Kidney (tissue), 14 donors: ENCODE results near the gene FNBP1. TPM values are rescaled to one million over a fixed set of nuclear protein-coding genes. Genes with fewer than 3 reads are reported as not detected.
A peak's percentile ranks its signal among the peaks of the same experiment; 100 is the strongest.

ENCODE experiments used
- DNase-seq, 5 donors: peaks; one replicate each; pipeline ENCODE4 v3.0.0-alpha.2; 2013 to 2020
- FAIRE-seq: peaks from 2 replicates; lab custom pipeline; 2012; peaks lifted over from hg19 to GRCh38; lab: Jason Lieb, UNC
- H3K27ac ChIP-seq, 2 donors: one replicate each; pipeline ENCODE4 v1.7.0; 2013; ENCODE audit warnings: low read depth in 2 of 2, low read length in 2 of 2, inconsistent platforms in 1 of 2
- H3K27me3 ChIP-seq: one replicate; pipeline ENCODE4 v1.7.1; 2013; ENCODE audit warnings: low read length, inconsistent platforms; ENCODE audit not compliant: control insufficient read depth, insufficient read depth
- H3K36me3 ChIP-seq, 3 donors: one replicate each; pipeline versions ENCODE4 v1.7.0 to v1.7.1; 2013; ENCODE audit warnings: low read length in 3 of 3, control low read depth in 1 of 3, inconsistent platforms in 1 of 3; ENCODE audit not compliant: insufficient read depth in 3 of 3, control insufficient read depth in 2 of 3
- H3K4me1 ChIP-seq, 3 donors: one replicate each; pipeline versions ENCODE4 v1.7.0 to v1.7.1; 2013; ENCODE audit warnings: low read length in 3 of 3, inconsistent platforms in 1 of 3, low read depth in 1 of 3; ENCODE audit not compliant: control insufficient read depth in 2 of 3, insufficient read depth in 2 of 3
- H3K4me3 ChIP-seq, 3 donors: one replicate each; pipeline versions ENCODE4 v1.7.0 to v1.8.1; 2013; ENCODE audit warnings: low read length in 3 of 3, control low read depth in 1 of 3, inconsistent platforms in 1 of 3
- H3K9ac ChIP-seq, 3 donors: one replicate each; pipeline versions ENCODE4 v1.7.0 to v1.7.1; 2013; ENCODE audit warnings: low read length in 3 of 3, control low read depth in 1 of 3, inconsistent platforms in 1 of 3
- H3K9me3 ChIP-seq, 3 donors: one replicate each; pipeline versions ENCODE4 v1.7.0 to v1.7.1; 2013; ENCODE audit warnings: low read length in 3 of 3, control low read depth in 1 of 3, inconsistent platforms in 1 of 3; ENCODE audit not compliant: control insufficient read depth in 2 of 3, insufficient read depth in 1 of 3
- intact Hi-C: fragments of 100-400 bp; cut with DNase I; formaldehyde crosslinking; loops from one replicate; pipeline ENCODE4 v1.11.1; 2022
- polyA plus RNA-seq: library from polyadenylated mRNA; stranded (reverse); fragments of 350-450 nt; fragmentation: Illumina TruSeq; extraction: RNeasy Lipid Tissue Mini Kit (QIAGEN cat#74804); gene quantifications from one replicate; pipeline ENCODE4 v1.2.3, GENCODE V29; 2014; ENCODE audit warnings: low read depth, low replicate concordance; ENCODE audit not compliant: insufficient read depth
- total RNA-seq: library from RNA; stranded (reverse); fragmentation: NEBNext Ultra II Directional; extraction: Animal tissue kit (Norgen Biotek cat#: 25700); gene quantifications from one replicate; pipeline ENCODE4 v1.2.1, GENCODE V29; 2021
- TF ChIP-seq, protein P1 (sequence below): IDR thresholded peaks from 3 replicates; pipeline ENCODE4 v1.5.1; 2012; ENCODE audit warnings: mild to moderate bottlenecking, moderate library complexity, borderline replicate concordance; ENCODE audit not compliant: insufficient read depth; ENCODE audit errors: extremely low read depth
- donor health status: control.
- donor health status: control.
- donor health status: control.
- donor health status: control.
- donor health status: control.
- donor health status: DM: yes; HTN: yes; CAD: no.
- donor health status: Normal renal cell carcinoma (clear cell type).

The FNBP1 gene
- total and polyA plus RNA-seq, 2 donors from 2014 or later = 9.7 to 51.7 TPM

DNA sequence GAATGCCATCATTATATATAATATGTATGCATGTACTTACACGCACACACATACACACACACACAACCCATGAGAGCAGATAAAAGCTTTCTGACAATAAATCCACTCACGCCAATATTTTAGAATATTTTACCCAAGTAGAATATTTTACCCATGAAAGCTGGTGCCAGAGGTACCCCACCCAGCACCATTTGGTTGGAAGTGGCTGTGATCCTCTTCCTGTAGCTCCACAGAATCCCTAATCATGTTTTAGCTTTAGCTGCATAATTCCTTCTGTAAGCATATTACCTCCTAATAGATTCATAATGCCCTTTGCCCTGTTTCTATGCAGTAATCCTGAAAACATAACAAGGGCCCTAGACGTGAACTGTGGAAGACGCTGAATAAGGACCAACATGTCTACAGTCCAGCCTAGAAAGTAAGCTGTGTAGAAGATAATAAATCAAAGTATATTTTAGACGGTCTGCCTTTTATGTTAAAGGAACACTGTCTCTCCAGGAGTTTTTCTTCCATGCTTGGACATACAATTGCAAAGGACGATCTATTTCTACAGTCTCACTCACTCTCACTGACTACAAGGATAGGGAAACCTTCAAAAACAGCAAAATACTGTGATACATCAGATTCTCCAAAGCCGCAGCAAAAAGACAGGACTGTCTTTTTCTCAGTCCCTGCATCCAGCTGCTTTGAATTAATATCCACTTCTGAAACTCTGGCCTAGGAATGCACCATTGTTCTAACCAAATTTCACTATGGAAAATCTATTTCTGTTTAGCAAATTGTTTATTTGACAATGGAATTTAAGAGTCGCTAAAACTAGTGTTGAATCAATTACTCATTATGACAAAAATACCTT, 109.6 kb downstream of the FNBP1 start:
- no peaks in the 10 kb centered on the region for H3K36me3 ChIP-seq
- FAIRE-seq = no peak
- H3K9me3 ChIP-seq = no peaks in the 10 kb centered on the region
- peak overlapping the region in 1 of 2 donors; percentile 7 for H3K27ac ChIP-seq
- peak overlapping the region in 1 of 3 donors; percentile 19 for H3K9ac ChIP-seq
- no peaks in the 10 kb centered on the region for H3K27me3 ChIP-seq
- TF ChIP-seq, protein P1, sequence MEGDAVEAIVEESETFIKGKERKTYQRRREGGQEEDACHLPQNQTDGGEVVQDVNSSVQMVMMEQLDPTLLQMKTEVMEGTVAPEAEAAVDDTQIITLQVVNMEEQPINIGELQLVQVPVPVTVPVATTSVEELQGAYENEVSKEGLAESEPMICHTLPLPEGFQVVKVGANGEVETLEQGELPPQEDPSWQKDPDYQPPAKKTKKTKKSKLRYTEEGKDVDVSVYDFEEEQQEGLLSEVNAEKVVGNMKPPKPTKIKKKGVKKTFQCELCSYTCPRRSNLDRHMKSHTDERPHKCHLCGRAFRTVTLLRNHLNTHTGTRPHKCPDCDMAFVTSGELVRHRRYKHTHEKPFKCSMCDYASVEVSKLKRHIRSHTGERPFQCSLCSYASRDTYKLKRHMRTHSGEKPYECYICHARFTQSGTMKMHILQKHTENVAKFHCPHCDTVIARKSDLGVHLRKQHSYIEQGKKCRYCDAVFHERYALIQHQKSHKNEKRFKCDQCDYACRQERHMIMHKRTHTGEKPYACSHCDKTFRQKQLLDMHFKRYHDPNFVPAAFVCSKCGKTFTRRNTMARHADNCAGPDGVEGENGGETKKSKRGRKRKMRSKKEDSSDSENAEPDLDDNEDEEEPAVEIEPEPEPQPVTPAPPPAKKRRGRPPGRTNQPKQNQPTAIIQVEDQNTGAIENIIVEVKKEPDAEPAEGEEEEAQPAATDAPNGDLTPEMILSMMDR = no peak
- peaks cover 3 to 6% (median 5%) of the 10 kb centered on the region in 3 donors for H3K4me1 ChIP-seq
- intact Hi-C loops = no loop called here
- DNase-seq = no peak
- H3K4me3 ChIP-seq = no peak overlapping the region

DNA sequence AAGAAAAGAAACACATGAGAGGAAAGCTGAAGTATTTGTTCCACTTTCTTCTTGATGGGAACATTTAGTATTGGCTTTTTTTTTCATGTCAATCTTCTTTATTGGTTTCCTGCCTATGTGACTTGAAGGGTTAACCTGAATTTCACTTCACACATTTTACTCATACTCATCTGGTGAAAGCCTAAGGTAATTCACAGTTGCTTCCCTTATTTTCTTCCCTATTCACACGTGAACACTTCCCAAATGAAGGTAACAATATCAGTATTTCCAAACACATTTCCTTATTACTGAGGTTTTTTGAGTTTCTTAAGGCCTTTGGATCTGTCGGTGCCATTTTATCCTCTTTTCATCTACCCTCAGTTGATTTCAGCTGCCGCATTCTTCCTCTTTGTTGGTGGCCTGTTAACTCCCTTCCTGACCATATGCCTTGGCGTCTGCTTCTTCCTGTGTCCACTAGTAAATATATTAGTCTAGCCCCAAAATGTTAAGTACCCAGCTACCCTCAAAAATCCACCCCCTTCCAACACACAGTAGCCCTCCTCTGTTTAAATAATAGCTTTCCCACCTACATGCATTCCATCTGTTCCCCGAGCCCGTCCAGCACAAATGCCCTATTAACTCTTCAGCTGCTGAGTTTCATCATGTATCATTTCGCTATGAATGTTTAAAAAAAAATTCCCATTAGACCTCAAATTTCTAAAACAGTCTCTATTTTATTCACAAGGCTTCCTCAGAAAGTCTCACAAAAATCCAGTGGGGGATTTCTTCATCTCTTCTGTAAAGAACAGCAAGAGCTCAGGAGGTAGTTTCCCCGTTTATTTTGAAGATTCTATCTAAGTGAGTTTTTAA, 110.5 kb downstream of the FNBP1 start:
- no peak overlapping the region for H3K9ac ChIP-seq
- no peaks in the 10 kb centered on the region for H3K36me3 ChIP-seq
- H3K4me3 ChIP-seq = no peak overlapping the region
- peaks cover 3 to 6% (median 5%) of the 10 kb centered on the region in 3 donors for H3K4me1 ChIP-seq
- H3K27me3 ChIP-seq = no peaks in the 10 kb centered on the region
- TF ChIP-seq, protein P1 = no peak
- intact Hi-C loops = no loop called here
- peak overlapping the region; percentile 1 to 67 for H3K27ac ChIP-seq
- H3K9me3 ChIP-seq = no peaks in the 10 kb centered on the region
- DNase-seq = peak in 1 of 5 donors; percentile 53
- FAIRE-seq = no peak

DNA sequence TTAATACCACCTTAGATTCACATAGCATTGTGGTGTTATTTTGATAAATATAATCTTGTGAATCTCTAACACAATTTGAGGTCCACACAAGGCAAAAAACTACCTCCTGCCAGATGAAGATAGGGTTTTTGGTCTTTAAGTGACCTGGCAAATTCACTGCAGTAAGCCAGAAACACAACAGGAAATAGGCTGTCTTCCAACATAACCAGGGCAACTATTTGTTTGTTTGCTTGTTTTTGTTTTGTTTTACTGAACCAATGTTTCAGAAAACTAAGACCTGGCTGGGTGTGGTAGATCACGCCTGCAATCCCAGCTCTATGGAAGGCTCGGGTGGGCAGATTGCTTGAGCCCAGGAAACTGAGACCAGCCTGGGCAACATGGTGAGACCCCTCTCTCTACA, 112.2 kb downstream of the FNBP1 start:
- Histone ChIP-seq H3K9ac (no peak overlapping the region), H3K9me3 (no peaks in the 10 kb centered on the region), H3K27ac (no peak overlapping the region), H3K36me3 (peaks cover 2 to 9% (median 4%) of the 10 kb centered on the region in 3 donors), H3K4me1 (peaks cover 3 to 6% (median 5%) of the 10 kb centered on the region in 3 donors), H3K4me3 (no peak overlapping the region), H3K27me3 (no peaks in the 10 kb centered on the region)
- FAIRE-seq (no peak), DNase-seq (peak in 1 of 5 donors; percentile 57)
- TF ChIP-seq, protein P1 = no peak
- intact Hi-C loops = no loop called here
